NOMO-1 treated with dmso at 0.1 percent for 144 hours (cell line): Measurements from ENCODE around the gene PRDM2.

Experiments used
- DNase-seq: peaks from one replicate; lab custom pipeline; 2025; ENCODE audit not compliant: unreplicated experiment; lab: John Stamatoyannopoulos, UW

Gene PRDM2

DNA sequence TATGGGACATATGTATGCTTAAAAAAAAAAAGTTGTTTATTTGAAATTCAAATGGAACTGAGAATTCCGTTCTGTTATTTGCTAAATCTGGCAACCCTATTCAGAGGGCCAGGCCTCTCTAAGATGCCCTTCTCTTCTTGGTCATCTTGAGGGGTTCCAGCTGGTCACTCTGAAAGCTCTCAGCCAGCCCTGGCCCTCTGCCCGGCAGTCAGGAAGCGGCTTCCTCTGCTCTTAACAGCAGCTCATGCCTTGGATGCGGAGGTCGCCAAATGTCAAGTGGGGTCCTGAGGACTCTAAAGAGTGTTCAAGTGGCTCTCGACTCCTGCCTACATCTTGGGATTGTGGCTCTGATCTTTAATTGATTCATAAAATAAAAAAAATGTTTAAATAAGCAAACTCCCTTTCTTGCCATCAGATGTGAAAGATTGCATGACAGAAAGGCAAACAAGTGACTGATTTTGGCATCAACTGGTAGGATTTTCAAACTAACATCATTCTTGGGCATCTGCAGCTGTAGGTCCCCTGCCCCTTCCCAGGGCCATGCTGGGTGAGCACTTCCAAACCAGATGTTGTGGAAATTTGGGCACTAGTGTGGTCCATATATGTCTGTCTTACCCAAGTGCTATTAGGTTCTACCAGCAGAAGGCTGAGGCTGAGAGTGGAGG, 130.8 kb downstream of the PRDM2 start:
- no peak for DNase-seq

DNA sequence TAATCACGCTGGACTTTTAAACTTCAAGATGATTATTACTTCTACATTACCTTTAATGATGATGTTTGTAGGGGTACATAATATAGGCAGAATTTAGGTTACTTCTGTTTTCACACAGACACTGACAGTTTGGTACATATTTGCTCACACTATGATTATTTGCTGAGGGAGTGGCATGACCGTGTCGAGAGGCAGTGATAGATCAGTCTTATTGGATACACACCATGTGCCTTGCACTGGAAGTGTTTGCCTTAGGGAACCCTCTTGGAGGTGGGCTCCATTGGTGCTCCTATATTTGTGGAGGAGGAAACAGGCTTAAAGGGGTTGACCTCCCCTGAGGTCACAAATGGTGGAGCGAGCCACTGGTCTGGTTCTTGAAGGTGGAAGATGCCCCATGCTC, 132.1 kb downstream of the PRDM2 start:
- no peak for DNase-seq

DNA sequence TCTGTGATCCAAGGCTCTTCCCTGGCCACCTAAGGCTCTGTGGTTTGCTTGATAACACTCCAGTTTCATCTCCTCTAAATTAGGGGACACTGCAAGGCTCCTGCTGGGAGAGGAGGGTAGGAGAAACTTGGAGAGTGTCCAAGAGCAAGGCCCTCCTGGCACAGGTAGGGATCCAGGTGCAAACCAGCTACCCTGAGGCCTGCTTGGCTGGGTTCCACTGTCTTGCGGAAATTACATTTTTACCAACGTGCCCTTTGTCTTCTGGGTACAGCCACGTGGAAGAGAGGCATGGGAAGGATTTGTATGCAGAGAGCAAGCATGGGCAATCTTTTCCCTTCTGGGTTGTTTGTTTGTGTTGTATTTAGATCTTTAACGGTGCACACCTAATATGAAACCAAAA, 132.5 kb downstream of the PRDM2 start:
- no peak for DNase-seq

GRCh38 chr1:13836136-13836535, 136.1 kb downstream of the PRDM2 start:
- no peak for DNase-seq

- DNase-seq = no peak
Observed at GRCh38 chr1:13836631-13837030, 136.6 kb downstream of the PRDM2 start.

DNA sequence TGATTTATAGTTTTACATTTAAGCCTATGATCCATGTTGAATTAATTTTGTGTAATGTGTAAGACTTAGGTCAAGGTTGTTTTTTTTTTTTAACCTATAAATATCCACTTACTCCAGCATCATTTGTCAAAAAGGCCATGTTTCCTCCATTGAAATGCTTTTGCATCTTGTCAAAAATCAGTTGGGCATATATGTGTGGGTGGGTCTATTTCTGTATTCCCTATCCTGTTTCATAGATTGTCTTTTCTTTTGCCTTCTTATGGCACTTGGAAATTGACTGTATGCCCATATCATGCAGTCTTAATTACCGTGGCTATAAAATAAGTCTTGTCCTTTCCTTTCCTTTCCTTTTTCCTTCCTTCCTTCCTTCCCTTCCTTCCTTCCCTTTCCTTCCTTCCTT, 138.2 kb downstream of the PRDM2 start:
- no peak for DNase-seq

DNA sequence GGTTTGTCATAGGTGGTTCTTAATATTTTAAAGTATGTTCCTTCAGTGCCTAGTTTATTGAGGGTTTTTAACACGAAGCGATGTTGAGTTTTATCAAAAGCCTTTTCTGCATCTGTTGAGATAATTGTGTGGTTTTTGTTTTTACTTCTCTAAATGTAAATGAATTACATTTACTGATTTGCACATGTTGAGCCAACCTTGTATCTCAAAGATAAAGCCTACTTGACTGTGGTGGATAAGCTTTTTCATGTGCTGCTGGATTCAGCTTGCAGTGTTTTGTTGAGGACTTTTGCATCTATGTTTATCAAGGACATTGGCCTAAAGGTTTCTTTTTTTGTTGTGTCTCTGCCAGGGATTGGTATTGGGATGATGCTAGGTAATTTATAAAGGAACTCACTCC, 142.5 kb downstream of the PRDM2 start:
- no peak for DNase-seq

- no peak for DNase-seq
Observed at GRCh38 chr1:13851726-13852125, 151.7 kb downstream of the PRDM2 start.

GRCh38 chr1:13855554-13855953, 155.6 kb downstream of the PRDM2 start:
- DNase-seq = no peak

DNA sequence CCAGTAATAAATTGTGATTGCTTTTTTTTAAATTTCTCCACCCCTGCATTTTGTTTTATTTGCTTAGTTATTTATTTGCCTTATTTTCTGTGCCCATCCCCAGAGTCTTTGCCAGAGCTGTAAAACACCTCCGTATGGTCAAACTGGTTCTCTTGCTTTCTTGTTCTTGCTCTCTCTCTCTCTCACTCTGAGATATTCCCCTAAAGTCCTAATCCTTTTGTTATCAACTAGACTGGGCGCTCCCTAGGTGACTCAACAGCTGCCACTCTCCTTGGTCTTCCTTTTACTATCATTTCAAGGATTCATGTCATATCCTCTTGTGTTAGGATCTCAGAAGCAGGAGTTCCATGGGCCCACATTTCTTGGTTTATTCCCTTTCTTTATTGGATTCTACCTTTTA, 160.0 kb downstream of the PRDM2 start:
- no peak for DNase-seq

GRCh38 chr1:13864760-13865159, 164.8 kb downstream of the PRDM2 start:
- DNase-seq = no peak

DNA sequence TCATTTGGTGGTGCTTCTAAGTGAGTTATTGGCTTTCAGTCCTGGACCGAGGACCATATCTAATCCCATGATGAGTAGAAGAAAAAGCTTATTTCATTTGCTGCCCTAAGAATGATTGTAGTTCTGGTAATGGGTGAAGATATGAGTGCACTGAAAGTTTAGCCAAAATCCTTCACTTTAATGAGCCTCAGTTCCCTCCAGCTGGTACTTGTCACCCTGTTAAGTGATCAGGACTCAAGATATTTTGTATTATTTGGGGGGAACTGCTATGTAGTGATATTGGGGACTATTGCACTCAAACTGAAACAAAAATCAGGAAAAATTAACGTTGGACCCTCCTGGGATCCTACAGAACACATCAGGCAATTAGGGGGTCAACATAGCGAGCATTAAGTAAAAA, 165.9 kb downstream of the PRDM2 start:
- DNase-seq = no peak

DNA sequence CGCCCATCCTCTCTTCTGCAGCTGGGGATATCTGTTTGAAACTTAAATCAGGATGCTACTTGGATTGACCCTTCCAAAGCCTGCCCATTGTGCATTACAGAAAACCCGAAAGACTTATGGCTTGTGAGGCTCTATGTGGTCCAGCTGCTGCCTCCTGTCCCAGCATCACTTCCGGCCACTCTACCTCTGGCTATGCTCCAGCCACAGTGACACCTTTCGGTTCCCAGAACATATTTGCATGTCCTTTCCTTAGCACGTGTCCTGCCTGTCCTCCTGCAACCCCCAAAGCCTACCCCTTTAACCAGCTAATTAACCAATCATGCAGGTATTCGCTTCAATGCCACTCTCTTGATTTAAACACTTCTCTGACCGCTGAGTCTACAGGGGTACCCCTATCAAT, 167.6 kb downstream of the PRDM2 start:
- no peak for DNase-seq

DNA sequence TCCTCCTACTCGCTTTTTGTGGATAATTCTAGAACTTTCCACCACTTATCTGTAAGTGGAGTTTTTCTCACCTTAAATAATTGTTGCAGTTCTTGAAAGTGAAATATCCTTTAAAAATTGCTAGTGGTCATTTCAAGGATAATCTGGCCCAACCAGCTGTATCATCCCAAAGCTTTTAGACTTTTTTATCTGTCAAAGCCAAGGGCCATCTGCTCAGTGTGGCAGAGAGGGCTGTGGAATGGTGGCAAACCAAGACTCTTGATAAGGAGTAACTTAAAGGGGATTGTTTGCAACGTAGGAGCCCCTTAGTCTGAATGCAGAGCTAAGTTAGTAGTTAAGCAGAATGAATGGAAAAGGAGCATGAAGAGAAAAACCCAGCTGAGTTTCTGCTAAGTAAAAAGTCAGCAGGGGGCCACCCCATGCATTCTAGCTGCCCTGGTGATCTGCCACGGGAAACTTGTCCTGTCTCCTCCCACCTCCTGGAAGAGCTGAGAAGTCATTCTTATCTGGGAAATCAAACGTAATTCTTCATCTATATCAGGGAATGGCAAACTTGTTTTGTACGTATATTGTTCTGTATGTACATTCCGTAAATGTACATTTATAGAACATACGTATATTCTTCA, 169.3 kb downstream of the PRDM2 start:
- DNase-seq = no peak

- DNase-seq = no peak
Observed at GRCh38 chr1:13871413-13871812, 171.4 kb downstream of the PRDM2 start.

DNA sequence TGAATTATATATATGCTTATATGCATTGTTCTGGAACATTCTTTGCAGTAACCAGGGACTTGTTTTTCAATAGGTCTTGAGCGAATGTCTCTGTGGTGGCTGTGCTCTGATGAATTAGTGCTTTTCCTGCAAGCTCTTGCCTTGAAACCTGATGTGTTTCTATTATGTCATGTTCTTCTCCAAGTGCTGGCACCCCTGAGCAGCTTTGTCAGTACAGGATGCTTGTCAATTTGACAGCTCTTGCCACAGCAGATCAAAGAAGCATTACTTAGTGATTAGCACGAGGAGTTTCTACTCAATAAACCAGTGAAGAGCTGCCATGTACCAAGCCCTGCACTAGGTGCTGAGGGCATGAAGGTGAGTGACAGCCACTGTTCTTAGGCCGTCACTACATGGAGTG, 171.9 kb downstream of the PRDM2 start:
- no peak for DNase-seq

DNA sequence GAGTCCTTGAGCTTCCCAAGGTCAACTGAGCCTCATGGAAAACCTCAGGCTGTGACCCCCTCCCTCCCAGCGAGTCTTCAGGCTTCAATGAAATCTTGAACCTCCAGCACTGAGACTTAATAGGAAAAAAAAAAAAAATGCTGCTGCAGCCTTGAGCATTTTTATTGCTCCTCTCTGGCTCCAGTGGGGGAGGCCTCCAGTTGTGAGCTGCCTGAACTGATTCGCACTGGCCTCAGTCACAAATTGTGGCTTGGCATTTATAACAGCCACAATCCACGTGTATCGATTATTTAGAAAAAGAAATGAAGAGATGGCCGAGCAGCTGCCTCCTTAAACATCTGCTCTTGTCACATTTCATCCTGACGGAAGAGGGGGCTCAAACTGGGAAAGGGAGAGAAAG, 173.0 kb downstream of the PRDM2 start:
- no peak for DNase-seq
